Small intestine (tissue), 7 donors: Measurements from ENCODE around the gene TMEM147. TPM values are rescaled to one million over a fixed set of nuclear protein-coding genes. Genes with fewer than 3 reads are reported as not detected.

Experiments
- DNase-seq, 2 donors: peaks; one replicate each; pipeline versions ENCODE4 v3.0.0 to v3.0.0-alpha.2; 2013
- FAIRE-seq: peaks from 2 replicates; lab custom pipeline; 2012; peaks lifted over from hg19 to GRCh38; lab: Jason Lieb, UNC
- H3K27ac ChIP-seq, 3 donors: one replicate each; pipeline ENCODE4 v1.5.1; 2013; ENCODE audit warnings: low read length in 2 of 3, mild to moderate bottlenecking in 2 of 3, control low read depth in 1 of 3, inconsistent platforms in 1 of 3, low read depth in 1 of 3, moderate library complexity in 1 of 3
- H3K27me3 ChIP-seq, 3 donors: one replicate each; pipeline ENCODE4 v1.6.1; 2013; ENCODE audit warnings: low read length in 3 of 3, inconsistent platforms in 1 of 3; ENCODE audit not compliant: control insufficient read depth in 3 of 3, insufficient read depth in 3 of 3
- H3K36me3 ChIP-seq, 3 donors: one replicate each; pipeline ENCODE4 v1.6.1; 2013; ENCODE audit warnings: low read length in 3 of 3, inconsistent platforms in 1 of 3, low read depth in 1 of 3, mild to moderate bottlenecking in 1 of 3, moderate library complexity in 1 of 3; ENCODE audit not compliant: control insufficient read depth in 3 of 3, insufficient read depth in 2 of 3
- H3K4me1 ChIP-seq, 3 donors: one replicate each; pipeline ENCODE4 v1.6.1; 2013; ENCODE audit warnings: low read length in 2 of 3, inconsistent platforms in 1 of 3, low read depth in 1 of 3, mild to moderate bottlenecking in 1 of 3, moderate library complexity in 1 of 3; ENCODE audit not compliant: control insufficient read depth in 3 of 3, insufficient read depth in 2 of 3
- H3K4me3 ChIP-seq, 3 donors: one replicate each; pipeline ENCODE4 v1.5.1; 2013; ENCODE audit warnings: low read length in 3 of 3, control low read depth in 1 of 3, inconsistent platforms in 1 of 3, low read depth in 1 of 3, mild to moderate bottlenecking in 1 of 3, moderate library complexity in 1 of 3
- H3K9me3 ChIP-seq, 2 donors: one replicate each; pipeline ENCODE4 v1.6.1; 2013; ENCODE audit warnings: low read depth in 1 of 2, low read length in 1 of 2; ENCODE audit not compliant: control insufficient read depth in 2 of 2, insufficient read depth in 1 of 2
- WGBS, 3 donors: extraction: QIAGEN DNeasy Blood & Tissue Kit; methylation state at CpG; one replicate each; pipeline ENCODE4 v1.1.7; 2013; 5-methylcytosine and 5-hydroxymethylcytosine counted together
- polyA plus RNA-seq, 4 donors: library from polyadenylated mRNA; stranded (reverse) in 3 of 4; unstranded in 1 of 4; fragments of 200-250 nt in 3 of 4; fragments of 120-200 nt in 1 of 4; gene quantifications; one replicate each; pipeline versions ENCODE4 v1.2.1 to v1.2.3, GENCODE V29; 2013
- donor health status: healthy with polysubstance abuse.
- donor health status: control.
- donor health status: control.
- donor health status: Bipolar disorder and iron deficiency.
- donor health status: healthy.

TMEM147 gene
- polyA plus RNA-seq, 4 donors = 40.3 to 149 (median 77.5) TPM

DNA sequence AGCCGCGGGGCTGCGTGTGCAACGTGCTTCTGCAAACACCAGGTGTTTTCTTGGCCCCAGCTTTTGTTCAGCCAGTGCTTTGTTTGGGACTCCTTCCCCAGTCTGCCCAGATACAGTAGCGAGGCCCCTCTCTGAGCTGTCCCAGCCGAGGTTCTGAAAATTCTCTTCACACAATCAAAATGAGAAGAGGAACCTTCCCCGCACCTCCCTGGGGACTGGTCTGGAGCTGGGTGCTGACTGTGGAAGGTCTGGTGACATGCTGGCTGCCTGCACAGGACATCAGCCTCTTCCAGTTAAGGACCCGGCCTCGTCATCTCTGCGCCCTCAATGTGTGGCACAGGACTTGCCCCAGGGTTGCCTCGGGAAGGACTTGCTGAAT, 13.8 kb downstream of the TMEM147 start:
- FAIRE-seq (no peak), DNase-seq (no peak)
- no peaks in the 10 kb centered on the region for H3K9me3 ChIP-seq
- H3K27me3 ChIP-seq = peaks cover 3 to 35% (median 11%) of the 10 kb centered on the region in 3 donors
- H3K4me1 ChIP-seq = no peaks in the 10 kb centered on the region
- H3K4me3 ChIP-seq = no peak overlapping the region
- 46 to 57% (median 51%) methylated on average over 11 of the region's 11 CpGs for WGBS, 3 donors
- H3K27ac ChIP-seq = no peak overlapping the region
- no peaks in the 10 kb centered on the region for H3K36me3 ChIP-seq

DNA sequence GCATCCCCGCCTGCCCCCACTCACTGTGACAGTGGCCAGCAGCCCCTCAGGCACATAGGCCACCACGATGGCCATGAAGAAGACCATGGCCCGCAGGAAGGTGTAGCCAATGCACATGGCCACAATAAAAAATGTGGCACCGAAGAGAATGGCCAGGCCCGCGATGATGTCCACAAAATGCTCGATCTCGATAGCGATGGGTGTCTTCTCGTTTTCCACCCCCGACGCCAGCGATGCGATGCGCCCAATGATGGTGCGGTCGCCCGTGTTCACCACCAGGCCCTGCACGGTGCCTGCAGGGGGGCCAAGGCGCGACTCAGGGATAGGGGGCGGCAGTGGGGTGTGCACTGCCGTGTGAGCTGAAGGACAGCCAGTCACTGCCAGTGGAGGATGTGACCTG, 14.4 kb downstream of the TMEM147 start:
- no peak for FAIRE-seq
- Histone ChIP-seq H3K27me3 (peaks cover 3 to 35% (median 11%) of the 10 kb centered on the region in 3 donors), H3K9me3 (no peaks in the 10 kb centered on the region), H3K4me1 (no peaks in the 10 kb centered on the region), H3K27ac (no peak overlapping the region), H3K4me3 (no peak overlapping the region), H3K36me3 (no peaks in the 10 kb centered on the region)
- no peak for DNase-seq
- 88 to 91% (median 88%) methylated on average over 23 of the region's 23 CpGs for WGBS, 3 donors

DNA sequence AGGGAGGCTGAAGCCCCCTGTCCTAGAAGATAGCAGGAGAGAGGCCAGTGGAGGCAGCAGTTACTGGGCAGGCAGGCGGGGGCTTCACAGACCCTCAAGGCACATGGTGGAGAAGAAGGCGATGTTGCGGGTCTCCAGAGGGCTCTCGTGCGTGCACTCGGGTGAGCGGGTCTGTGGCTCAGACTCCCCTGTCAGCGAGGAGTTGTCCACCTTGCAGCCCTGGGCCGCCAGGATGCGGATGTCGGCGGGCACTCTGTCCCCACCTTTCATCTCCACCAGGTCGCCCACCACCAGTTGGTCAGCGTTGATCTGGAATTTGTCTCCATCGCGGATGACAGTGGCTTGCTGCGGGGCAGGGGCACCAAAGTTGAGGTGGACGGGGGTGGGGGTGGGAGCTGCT, 14.8 kb downstream of the TMEM147 start:
- no peak for FAIRE-seq
- Histone ChIP-seq H3K4me1 (no peaks in the 10 kb centered on the region), H3K36me3 (no peaks in the 10 kb centered on the region), H3K4me3 (no peak overlapping the region), H3K9me3 (no peaks in the 10 kb centered on the region), H3K27me3 (peaks cover 3 to 35% (median 11%) of the 10 kb centered on the region in 3 donors), H3K27ac (no peak overlapping the region)
- no peak for DNase-seq
- WGBS, 3 donors = 90 to 94% (median 90%) methylated on average over 18 of the region's 18 CpGs

DNA sequence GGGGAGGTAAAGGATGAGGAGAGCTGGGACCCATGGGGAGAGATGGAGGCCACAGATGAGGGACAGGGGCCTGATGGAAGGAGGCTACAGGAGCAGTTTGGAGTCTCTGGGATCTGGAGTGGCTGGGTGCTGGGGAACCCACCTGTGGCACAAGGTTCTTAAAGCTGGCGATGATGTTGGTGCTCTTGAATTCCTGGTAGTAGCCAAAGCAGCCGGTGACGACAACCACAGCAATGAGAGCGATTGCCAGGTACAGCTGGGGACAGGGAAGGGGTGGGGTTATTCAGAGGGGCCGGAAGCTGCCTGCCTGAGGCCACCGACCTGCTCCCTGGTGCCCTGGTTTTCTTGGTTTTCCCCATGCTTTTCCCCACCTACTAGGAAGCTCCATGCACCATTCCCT, 15.3 kb downstream of the TMEM147 start:
- H3K9me3 ChIP-seq = no peaks in the 10 kb centered on the region
- 48 to 67% (median 54%) methylated on average over 6 of the region's 6 CpGs for WGBS, 3 donors
- no peaks in the 10 kb centered on the region for H3K36me3 ChIP-seq
- DNase-seq (no peak), FAIRE-seq (no peak)
- peaks cover 3 to 35% (median 11%) of the 10 kb centered on the region in 3 donors for H3K27me3 ChIP-seq
- H3K4me3 ChIP-seq = no peak overlapping the region
- H3K4me1 ChIP-seq = no peaks in the 10 kb centered on the region
- no peak overlapping the region for H3K27ac ChIP-seq

DNA sequence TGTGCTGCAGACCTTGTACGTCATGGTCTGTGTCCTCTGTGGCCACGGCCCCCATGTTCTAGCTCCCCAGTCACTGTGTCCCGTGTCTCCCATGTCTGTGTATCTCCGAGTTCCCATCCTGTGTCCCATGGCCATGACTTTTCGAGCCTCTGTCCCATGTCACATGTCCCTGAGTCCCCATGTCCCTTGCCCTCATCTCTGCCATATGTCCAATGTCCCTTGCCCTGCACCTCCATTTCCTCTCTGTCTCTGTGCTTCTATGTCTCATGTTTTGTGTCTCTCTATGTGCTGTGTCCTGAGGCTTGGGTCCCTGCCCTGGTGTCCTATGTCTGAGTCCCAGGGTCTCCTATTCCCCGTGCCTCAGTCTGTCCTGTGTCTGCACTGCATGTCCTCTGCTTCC, 16.0 kb downstream of the TMEM147 start:
- no peaks in the 10 kb centered on the region for H3K9me3 ChIP-seq
- peaks cover 3 to 30% (median 11%) of the 10 kb centered on the region in 3 donors for H3K27me3 ChIP-seq
- H3K4me3 ChIP-seq = no peak overlapping the region
- no peaks in the 10 kb centered on the region for H3K4me1 ChIP-seq
- H3K36me3 ChIP-seq = no peaks in the 10 kb centered on the region
- 72 to 80% (median 78%) methylated on average over 6 of the region's 6 CpGs for WGBS, 3 donors
- no peak overlapping the region for H3K27ac ChIP-seq
- FAIRE-seq (no peak), DNase-seq (no peak)

DNA sequence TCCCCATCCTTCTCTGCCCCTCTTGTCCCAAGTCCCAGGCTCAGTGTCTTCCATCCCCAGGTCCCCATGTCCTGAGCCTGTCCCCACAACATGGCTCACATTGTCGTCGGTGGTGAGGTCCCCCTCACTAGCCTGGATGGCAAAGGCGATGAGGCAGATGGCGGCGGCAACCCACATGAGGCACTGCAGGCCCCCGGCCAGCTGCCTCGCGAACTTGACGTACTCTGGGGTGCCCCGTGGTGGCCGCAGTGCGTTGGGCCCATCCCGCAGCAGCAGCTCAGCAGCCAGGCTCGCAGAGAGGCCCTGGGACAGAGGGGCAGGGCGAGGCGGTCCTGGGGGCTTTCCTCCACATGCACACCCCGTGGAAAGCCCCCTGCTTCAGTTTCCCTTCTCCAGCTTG, 16.9 kb downstream of the TMEM147 start:
- Histone ChIP-seq H3K4me1 (no peaks in the 10 kb centered on the region), H3K36me3 (no peaks in the 10 kb centered on the region), H3K9me3 (no peaks in the 10 kb centered on the region), H3K27ac (no peak overlapping the region), H3K4me3 (no peak overlapping the region), H3K27me3 (peaks cover 3 to 26% (median 11%) of the 10 kb centered on the region in 3 donors)
- DNase-seq (no peak), FAIRE-seq (no peak)
- 56 to 62% (median 61%) methylated on average over 16 to 17 of the region's 17 CpGs for WGBS, 3 donors

DNA sequence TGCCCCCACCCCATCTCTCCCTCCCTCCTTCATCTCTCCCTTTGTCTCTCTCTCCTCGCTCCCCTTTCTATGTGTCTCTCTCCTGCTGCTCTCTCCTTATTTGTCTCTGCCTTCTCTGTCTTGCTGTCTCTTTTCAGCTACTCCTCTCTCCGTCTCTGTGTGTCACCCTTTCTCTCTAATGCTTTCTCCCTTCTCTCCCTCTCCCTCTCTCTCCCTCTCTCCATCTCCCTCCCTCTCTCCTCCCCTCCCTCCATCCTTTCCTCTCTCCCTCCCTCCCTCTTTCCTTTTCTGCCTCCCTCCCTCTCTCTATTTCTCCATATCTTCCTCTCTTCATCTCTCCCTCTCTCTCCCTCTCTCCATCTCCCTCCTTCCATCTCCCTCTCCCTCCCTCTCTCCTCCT, 17.4 kb downstream of the TMEM147 start:
- Histone ChIP-seq H3K36me3 (no peaks in the 10 kb centered on the region), H3K9me3 (no peaks in the 10 kb centered on the region), H3K4me1 (no peaks in the 10 kb centered on the region), H3K4me3 (no peak overlapping the region), H3K27me3 (peaks cover 3 to 23% (median 11%) of the 10 kb centered on the region in 3 donors), H3K27ac (no peak overlapping the region)
- no peak for DNase-seq
- WGBS, 3 donors = 53 to 69% (median 68%) methylated on average over 2 of the region's 2 CpGs
- FAIRE-seq = no peak

DNA sequence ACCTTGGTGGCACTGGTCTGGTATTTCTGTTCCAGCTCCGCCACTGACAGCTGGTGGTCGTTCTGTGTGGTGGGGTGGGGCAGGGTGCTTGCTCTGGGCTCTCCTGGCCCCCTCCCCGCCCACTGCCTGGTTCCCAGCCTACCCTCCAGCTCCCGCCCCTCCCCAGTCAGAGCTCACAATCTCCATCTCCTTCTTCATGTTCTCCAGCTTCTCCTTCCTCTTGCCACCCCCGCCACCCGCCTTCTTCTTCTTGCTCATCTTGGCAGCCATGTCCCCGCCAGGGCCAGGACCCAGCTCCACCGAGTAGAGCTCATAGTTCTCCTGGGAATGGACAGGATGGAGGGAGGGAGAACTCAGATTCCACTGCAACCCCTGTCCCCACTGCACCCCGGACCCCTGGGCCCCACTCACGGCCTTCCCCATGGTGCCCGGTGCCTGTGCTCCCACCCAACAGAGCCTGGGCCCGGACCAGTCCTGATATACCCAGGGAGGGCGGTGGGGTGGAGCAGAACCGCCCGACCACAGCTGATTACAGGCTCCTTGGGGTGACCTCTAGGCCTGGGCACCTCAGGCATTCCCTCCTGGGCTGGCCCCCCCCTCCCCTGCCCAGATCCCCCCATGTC, 17.9 kb downstream of the TMEM147 start, which contains the start of gene ATP4A:
Gene ATP4A, minus strand, starts transcription at position 452 of the 623 bp plus-strand sequence. Its CDS starts 29 bp downstream, at position 423.
- no peak for FAIRE-seq

More for the DNA sequence above, 17.9 kb downstream of the TMEM147 start, which contains the start of gene ATP4A:
- Histone ChIP-seq H3K27me3 (peaks cover 2 to 18% (median 11%) of the 10 kb centered on the region in 3 donors), H3K27ac (no peak within 1 kb of the TSS), H3K4me3 (no peak within 1 kb of the TSS), H3K4me1 (no peaks in the 10 kb centered on the region), H3K36me3 (no peaks in the 10 kb centered on the region), H3K9me3 (no peaks in the 10 kb centered on the region)
- 60 to 65% (median 63%) methylated on average over 14 to 15 of the region's 15 CpGs for WGBS, 3 donors
- no peak for DNase-seq
